Measurements from ENCODE around the gene AGPAT4.
"Not testable (repeated sequence)": the region's sequence is repeated elsewhere in the genome, so short reads cannot be mapped to it uniquely, and the experiment has no call there.

The AGPAT4 gene

GRCh38 chr6:161273752-161274487 is at the start of gene AGPAT4:
Gene AGPAT4 (minus strand): TSS chr6:161274061. CDS start chr6:161232213, 41,848 bp downstream.
- peak in 1 of 2 donors; percentile 37 for DNase-seq (ENCODE audit: low read depth in 2 of 2)

GRCh38 chr6:161319231-161319630 is 45.4 kb upstream of the AGPAT4 start:
- no peak for DNase-seq (ENCODE audit: low read depth in 2 of 2)

DNA sequence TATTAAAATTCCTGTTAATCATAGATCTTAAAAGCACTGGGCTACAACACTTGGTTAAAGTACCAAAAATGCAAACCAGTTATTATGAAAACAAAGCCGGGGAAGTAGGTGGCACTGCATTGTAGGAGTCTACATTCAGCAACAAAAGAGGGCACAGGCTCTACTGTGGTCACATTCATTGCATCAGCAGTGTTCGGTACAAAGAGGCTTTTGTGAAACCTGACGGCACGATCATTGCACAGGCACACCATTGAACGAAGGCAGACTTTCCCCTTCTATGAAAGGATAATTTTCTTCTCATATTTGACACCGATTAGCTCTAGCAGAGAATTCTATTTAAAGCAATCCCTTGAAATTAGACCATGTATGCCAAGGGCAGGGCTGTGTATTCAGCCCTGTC is 44.6 kb upstream of the AGPAT4 start:
- DNase-seq (ENCODE audit: low read depth in 2 of 2), result no peak

- DNase-seq (ENCODE audit: low read depth in 2 of 2), result no peak
Measured at GRCh38 chr6:161316531-161316930, 42.7 kb upstream of the AGPAT4 start.

DNA sequence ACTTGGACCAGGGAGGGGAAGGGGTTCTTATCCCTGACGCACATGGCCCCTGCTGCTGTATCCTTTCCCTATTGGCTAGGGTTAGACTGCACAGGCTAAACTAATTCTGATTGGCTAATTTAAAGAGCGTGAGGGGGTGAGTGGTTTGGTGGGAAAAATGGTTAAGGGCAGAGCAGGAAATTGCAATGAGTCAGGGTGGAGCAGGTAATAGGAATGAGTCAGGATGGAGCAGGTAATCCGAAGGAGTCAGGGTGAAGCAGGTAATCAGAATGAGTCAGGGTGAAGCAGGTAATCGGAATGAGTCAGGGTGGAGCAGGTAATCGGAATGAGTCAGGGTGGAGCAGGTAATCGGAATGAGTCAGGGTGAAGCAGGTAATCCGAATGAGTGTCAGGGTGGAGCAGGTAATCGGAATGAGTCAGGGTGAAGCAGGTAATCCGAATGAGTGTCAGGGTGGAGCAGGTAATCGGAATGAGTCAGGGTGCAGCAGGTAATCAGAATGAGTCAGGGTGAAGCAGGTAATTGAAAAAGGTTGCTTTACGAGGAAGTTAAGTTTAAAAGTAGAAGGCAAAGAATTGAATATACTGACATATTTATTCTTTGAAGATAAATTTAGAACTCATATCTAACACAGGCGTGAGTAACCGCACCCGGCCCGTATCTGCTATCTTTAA is 41.5 kb upstream of the AGPAT4 start:
- DNase-seq (ENCODE audit: low read depth in 2 of 2), result not testable (repeated sequence)

DNA sequence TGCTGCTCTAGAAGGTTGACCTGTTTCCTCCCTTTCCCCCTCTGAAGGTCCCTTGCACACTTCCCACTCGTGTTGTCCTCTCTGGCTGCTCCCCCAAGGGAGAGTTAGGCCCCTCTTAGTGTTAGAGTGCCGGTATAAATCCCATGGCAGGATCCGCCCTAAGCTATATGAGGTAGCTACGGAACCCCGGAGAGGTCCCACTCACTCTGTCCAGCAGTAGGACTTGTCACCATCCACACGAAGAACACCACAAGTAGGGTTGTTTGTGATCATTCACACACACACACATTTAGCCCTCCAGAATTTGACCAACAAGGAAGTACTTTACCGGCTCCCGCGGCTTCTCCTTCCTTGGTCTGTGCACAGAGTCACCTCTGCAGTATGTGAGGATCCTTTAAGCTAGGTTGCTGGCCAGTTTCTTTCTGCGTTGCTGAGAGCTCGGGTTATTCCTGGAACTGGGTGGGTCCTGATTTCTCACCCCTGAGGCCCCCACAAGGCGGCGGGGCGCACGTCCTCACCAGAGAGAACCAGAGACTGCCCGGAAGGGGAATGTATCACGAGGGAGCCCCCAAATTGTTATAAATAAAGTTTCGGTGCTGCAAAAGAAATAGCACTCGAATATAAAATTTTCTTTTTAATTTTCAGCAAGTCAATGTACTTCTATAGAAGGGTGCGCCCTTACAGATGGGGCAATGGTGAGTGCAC is 40.8 kb upstream of the AGPAT4 start:
- not testable (repeated sequence) for DNase-seq (ENCODE audit: low read depth in 2 of 2)

DNA sequence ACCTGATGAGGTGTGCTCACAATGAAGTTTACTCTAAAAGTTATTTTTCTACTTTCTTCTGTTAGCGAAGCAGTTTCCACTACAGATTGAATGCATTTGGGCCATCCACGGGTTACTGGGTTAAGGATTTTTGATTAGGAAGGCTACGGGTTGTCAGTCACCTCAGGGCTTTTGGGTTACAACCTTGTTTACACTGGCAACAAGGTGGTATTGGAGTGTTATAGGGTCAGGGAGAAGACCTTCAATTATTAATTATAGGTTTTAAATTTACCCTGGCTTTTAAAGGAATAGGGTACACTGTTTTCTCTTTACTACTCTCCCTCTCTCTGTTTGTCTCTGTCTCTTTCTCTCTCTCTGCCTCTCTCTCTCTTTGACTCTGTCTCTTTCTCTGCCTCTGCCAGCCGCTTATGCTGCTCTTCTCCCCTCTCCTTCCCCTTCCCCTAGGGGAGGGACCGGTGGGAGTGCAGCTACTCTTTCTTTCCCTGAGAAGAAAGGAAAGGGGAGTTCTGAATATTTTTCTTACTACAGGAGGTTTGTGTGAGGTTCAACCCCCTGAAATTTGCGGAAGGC is 40.2 kb upstream of the AGPAT4 start:
- DNase-seq (ENCODE audit: low read depth in 2 of 2), result no peak

DNA sequence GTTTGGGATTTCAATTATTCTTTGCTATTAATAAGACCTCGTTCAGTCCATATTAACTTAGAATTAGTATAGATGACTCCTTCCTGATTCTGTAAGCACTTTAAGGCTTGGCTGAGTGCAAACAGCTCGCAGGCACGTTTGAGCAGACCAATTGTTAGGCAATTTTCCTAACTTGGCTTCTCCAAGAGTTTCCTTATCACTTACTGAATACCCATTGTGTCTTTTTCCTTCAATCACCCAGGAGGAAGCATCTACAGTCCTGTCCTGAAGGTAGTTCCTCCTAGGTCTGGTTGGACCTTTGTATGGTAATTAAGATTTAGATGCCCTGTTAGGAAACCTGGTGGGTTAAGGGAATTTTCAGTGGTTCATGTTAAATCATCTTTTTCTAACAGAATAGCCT is 39.6 kb upstream of the AGPAT4 start:
- not testable (repeated sequence) for DNase-seq (ENCODE audit: low read depth in 2 of 2)

GRCh38 chr6:161309774-161310173 is 35.9 kb upstream of the AGPAT4 start:
- DNase-seq (ENCODE audit: low read depth in 2 of 2), result not testable (repeated sequence)

GRCh38 chr6:161308075-161308655 is 34.3 kb upstream of the AGPAT4 start:
- no peak for DNase-seq (ENCODE audit: low read depth in 2 of 2)

DNA sequence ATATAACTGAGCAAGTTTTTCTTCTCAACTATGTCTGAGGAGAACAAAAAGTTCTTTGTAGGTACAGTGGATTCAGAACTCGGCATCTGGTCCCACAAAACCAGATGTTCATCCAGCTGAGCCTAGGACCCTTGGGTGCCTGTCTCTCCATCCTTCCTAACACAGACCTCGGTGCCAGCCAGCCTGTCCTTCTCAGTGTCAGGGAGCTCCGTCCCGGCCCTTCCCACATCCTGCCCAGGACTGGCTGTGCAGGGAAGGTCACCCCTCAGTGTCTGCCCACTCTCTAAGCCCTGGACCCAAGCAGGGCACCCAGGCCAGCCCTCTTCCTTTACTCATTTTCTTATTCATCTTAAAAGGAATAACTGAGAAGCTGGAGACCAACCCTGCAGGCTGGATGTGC is 32.0 kb upstream of the AGPAT4 start:
- DNase-seq (ENCODE audit: low read depth in 2 of 2), result no peak

DNA sequence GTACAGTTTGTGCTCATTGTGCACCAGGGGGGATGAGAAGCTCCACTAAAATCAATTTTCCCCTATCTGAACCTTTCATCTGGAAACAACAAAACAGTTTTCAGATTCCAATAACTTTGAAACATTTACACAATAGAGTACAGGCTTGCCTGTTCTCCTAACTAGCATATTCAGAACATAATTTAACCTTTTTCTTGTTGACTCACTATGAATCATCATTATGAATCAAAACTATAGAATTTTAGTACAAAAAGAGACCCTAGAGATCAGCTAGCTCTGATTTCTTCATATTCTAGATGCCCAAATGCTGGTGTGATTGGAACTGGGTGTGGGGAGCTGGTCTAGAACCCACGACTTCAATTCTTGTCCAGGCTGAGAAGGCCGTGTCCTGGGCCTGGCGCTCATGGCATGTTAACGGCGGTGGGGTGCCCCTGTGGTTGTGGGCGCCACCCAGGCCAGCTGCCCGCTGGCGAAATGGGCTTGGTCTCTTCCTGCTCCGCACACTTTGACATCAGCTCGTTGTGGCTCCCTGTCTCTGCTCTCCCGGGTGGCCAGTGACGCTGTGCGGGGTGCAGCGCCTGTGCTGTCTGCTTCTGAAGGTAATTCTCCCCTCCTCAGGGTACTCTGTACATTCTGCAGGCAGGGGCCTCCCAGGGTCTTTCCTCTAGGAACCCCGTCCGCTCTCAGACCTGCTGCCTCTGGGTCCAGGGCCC is 29.9 kb upstream of the AGPAT4 start:
- no peak for DNase-seq (ENCODE audit: low read depth in 2 of 2)

DNA sequence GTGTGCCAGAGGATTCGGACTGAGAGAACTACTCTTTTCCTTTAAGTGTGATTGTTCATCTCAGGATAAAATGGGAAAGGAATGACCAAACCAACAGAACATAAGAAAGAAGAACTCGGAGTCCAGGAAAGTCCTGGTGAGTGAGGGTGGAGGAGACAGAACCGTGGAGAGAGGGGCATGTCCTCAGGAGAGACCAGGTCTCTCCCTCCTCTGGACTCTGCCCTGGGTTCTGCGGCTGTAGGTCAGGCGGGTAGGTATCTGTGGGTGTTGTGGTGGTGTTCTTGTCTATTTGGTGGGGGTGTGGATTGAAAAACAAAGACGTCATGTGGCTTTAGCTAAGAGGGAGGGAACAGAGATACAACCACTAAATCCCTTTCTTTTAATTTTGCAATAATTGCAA is 29.1 kb upstream of the AGPAT4 start:
- DNase-seq (ENCODE audit: low read depth in 2 of 2), result no peak

- no peak for DNase-seq (ENCODE audit: low read depth in 2 of 2)
Measured at GRCh38 chr6:161301338-161301737, 27.5 kb upstream of the AGPAT4 start.

GRCh38 chr6:161300823-161301222 is 27.0 kb upstream of the AGPAT4 start:
- DNase-seq (ENCODE audit: low read depth in 2 of 2), result no peak

GRCh38 chr6:161299726-161300125 is 25.9 kb upstream of the AGPAT4 start:
- no peak for DNase-seq (ENCODE audit: low read depth in 2 of 2)

- DNase-seq (ENCODE audit: low read depth in 2 of 2), result no peak
Measured at GRCh38 chr6:161295784-161296183, 21.9 kb upstream of the AGPAT4 start.

- no peak for DNase-seq (ENCODE audit: low read depth in 2 of 2)
Measured at GRCh38 chr6:161292650-161293281, 18.9 kb upstream of the AGPAT4 start.

DNA sequence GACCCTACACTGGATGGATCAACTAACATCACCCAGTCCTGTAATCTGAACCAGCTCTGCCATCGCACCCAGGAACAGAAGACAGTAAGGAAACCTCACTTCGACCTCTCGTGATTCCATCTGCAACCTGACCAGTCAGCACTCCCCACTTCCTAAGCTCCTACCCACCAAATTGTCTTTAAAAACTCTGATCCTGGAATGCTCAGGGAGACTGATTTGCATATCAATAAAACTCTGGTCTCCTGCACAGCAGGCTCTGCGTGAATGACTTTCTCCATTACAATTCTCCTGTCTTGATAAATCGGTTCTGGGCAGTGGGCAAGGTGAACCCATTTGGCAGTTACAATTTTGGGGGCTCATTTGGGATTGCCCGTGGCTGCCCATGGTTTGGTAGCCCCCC is 18.3 kb upstream of the AGPAT4 start:
- DNase-seq (ENCODE audit: low read depth in 2 of 2), result no peak

DNA sequence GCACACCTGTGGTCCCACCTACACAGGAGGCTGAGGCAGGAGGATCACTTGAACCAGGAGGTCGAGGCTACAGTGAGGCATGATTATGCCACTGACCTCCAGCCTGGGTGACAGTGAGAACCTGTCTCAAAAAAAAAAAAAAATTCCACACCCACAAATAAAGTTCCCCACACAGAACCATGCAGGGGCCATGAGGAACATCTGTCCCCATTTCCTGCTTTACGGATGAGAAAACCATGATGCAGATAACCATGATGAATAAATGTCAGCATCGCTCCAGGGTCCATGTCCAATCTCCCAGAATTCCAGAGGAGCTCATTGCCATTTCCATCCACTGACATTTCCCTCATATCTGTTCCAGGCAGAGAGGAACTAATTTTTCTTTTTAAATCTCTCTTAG is 16.9 kb upstream of the AGPAT4 start:
- no peak for DNase-seq (ENCODE audit: low read depth in 2 of 2)

DNA sequence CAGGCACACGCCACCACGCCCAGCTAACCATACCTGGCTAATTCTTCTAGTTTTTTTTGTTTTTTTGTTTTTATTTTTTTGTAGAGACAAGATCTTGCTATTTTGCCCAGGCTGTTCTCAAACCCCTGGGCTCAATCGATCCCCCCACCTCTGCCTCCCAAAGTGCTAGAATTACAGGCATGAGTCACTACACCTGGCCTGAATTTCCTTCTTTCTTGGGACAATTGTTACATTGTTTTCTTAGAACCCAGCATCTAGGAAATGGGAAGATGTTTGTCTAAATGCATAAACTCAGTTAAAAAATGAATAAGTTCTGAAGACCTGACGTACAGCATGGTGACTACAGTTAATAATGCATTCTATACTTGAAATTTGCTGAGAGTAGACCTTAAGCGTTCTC is 10.8 kb upstream of the AGPAT4 start:
- DNase-seq (ENCODE audit: low read depth in 2 of 2), result no peak
